Vagina (tissue), 2 donors: ENCODE results near the gene AP5B1. TPM values are rescaled to one million over a fixed set of nuclear protein-coding genes. Genes with fewer than 3 reads are reported as not detected.
A peak's percentile ranks its signal among the peaks of the same experiment; 100 is the strongest.

ENCODE experiments used
- DNase-seq, 2 donors: peaks; one replicate each; pipeline ENCODE4 v3.0.0-alpha.2; 2017; ENCODE audit errors: extremely low spot score in 2 of 2
- H3K27ac ChIP-seq: fragments of 200-600 bp; sonication (generic); one replicate; pipeline ENCODE4 v1.5.1; 2019
- H3K27me3 ChIP-seq: fragments of 200-600 bp; sonication (generic); one replicate; pipeline ENCODE4 v1.5.1; 2019
- H3K36me3 ChIP-seq, 2 donors: fragments of 200-600 bp; sonication (generic); one replicate each; pipeline ENCODE4 v1.5.1; 2017 to 2019
- H3K4me1 ChIP-seq: fragments of 200-600 bp; sonication (generic); one replicate; pipeline ENCODE4 v1.5.1; 2019
- H3K4me3 ChIP-seq, 2 donors: fragments of 200-600 bp; sonication (generic); 1 replicate in 1 of 2; 2 replicates in 1 of 2; pipeline ENCODE4 v1.5.1; 2016 to 2019
- H3K9me3 ChIP-seq: fragments of 200-600 bp; sonication (generic); one replicate; pipeline ENCODE4 v1.5.1; 2019
- POLR2A ChIP-seq, 2 donors: fragments of 450-650 bp; IDR thresholded peaks; one replicate each; pipeline ENCODE4 v1.6.1; 2017; ENCODE audit warnings: antibody characterized with exemption in 2 of 2, mild to moderate bottlenecking in 2 of 2, moderate library complexity in 2 of 2
- POLR2AphosphoS5 ChIP-seq, 2 donors: sonication (generic); formaldehyde crosslinking; IDR thresholded peaks; one replicate each; pipeline ENCODE4 v1.9.0; 2017; ENCODE audit warnings: antibody characterized with exemption in 2 of 2, mild to moderate bottlenecking in 2 of 2, low read depth in 1 of 2; ENCODE audit not compliant: insufficient read depth in 1 of 2
- intact Hi-C: fragments of 100-400 bp; cut with DNase I; formaldehyde crosslinking; loops from one replicate; pipeline ENCODE4 v1.15.1; 2023
- total RNA-seq: library from RNA; depleted of rRNA; stranded (reverse); fragments of >200 nt; gene quantifications from one replicate; pipeline ENCODE4 v1.2.3, GENCODE V29; 2016
- TF ChIP-seq, protein P1 (sequence below), 3 experiments: fragments of 450-650 bp in 2 of 3; fragments of 200-600 bp in 1 of 3; sonication (generic) in 1 of 3; IDR thresholded peaks; one replicate each; pipeline ENCODE4 v1.5.1; 2017 to 2019; ENCODE audit warnings: antibody characterized with exemption in 3 of 3, mild to moderate bottlenecking in 2 of 3, moderate library complexity in 2 of 3

AP5B1 gene
- total RNA-seq, 1 donor from 2014 or later: 16.5 TPM

- Histone ChIP-seq H3K4me1 (peaks cover 29% of the 10 kb centered on the region), H3K4me3 (no peak overlapping the region), H3K36me3 (peaks cover 0 to 20% of the 10 kb centered on the region in 2 donors), H3K9me3 (no peaks in the 10 kb centered on the region), H3K27me3 (no peaks in the 10 kb centered on the region), H3K27ac (no peak overlapping the region)
- intact Hi-C loops: no loop called here
- no peak for TF ChIP-seq POLR2AphosphoS5 (IDR thresholded peaks at IDR 0.05; ENCODE audit: insufficient read depth in 1 of 2, low read depth in 1 of 2)
- TF ChIP-seq POLR2A (IDR thresholded peaks at IDR 0.05): no peak
- TF ChIP-seq, protein P1, sequence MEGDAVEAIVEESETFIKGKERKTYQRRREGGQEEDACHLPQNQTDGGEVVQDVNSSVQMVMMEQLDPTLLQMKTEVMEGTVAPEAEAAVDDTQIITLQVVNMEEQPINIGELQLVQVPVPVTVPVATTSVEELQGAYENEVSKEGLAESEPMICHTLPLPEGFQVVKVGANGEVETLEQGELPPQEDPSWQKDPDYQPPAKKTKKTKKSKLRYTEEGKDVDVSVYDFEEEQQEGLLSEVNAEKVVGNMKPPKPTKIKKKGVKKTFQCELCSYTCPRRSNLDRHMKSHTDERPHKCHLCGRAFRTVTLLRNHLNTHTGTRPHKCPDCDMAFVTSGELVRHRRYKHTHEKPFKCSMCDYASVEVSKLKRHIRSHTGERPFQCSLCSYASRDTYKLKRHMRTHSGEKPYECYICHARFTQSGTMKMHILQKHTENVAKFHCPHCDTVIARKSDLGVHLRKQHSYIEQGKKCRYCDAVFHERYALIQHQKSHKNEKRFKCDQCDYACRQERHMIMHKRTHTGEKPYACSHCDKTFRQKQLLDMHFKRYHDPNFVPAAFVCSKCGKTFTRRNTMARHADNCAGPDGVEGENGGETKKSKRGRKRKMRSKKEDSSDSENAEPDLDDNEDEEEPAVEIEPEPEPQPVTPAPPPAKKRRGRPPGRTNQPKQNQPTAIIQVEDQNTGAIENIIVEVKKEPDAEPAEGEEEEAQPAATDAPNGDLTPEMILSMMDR (IDR thresholded peaks at IDR 0.05): no peak
- peak in 1 of 2 donors; percentile 78 for DNase-seq
Observed at GRCh38 chr11:65776710-65777141, 4.0 kb downstream of the AP5B1 start.

DNA sequence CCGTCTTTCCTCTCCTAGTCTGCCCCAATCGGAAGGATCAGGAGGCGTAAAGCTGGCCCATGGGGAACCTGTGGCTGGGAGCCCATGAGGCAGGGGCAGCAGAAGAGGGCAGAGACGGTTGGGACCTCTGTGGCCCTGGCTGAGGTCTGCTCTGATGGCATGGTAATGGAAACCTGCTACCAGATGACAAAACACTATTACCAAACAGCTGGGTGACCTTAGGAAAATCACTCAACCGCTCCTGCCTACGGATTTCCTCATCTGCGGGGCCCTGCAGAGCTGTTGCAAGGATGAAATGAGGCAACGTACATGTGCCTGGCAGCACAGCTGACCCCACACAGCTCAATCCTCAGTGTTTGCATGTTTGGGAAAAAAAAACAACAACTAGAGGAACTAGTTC, 4.6 kb downstream of the AP5B1 start:
- TF ChIP-seq POLR2AphosphoS5 (IDR thresholded peaks at IDR 0.05; ENCODE audit: insufficient read depth in 1 of 2, low read depth in 1 of 2): no peak
- TF ChIP-seq, protein P1 (IDR thresholded peaks at IDR 0.05): no peak
- TF ChIP-seq POLR2A (IDR thresholded peaks at IDR 0.05): no peak
- peaks cover 0 to 20% of the 10 kb centered on the region in 2 donors for H3K36me3 ChIP-seq
- H3K27me3 ChIP-seq: no peaks in the 10 kb centered on the region
- peak in 1 of 2 donors; percentile 71 for DNase-seq
- H3K4me3 ChIP-seq: no peak overlapping the region
- peaks cover 23% of the 10 kb centered on the region for H3K4me1 ChIP-seq
- intact Hi-C loops: no loop called here
- no peaks in the 10 kb centered on the region for H3K9me3 ChIP-seq
- H3K27ac ChIP-seq: no peak overlapping the region

GRCh38 chr11:65774525-65775306, 6.1 kb downstream of the AP5B1 start:
- no peaks in the 10 kb centered on the region for H3K9me3 ChIP-seq
- H3K27ac ChIP-seq: no peak overlapping the region
- TF ChIP-seq POLR2A (IDR thresholded peaks at IDR 0.05): no peak
- TF ChIP-seq, protein P1 (IDR thresholded peaks at IDR 0.05): no peak
- no peak for TF ChIP-seq POLR2AphosphoS5 (IDR thresholded peaks at IDR 0.05; ENCODE audit: insufficient read depth in 1 of 2, low read depth in 1 of 2)
- no peak overlapping the region for H3K4me3 ChIP-seq
- peaks cover 19% of the 10 kb centered on the region for H3K4me1 ChIP-seq
- DNase-seq: no peak
- H3K27me3 ChIP-seq: no peaks in the 10 kb centered on the region
- intact Hi-C loops: no loop called here
- peaks cover 0 to 20% of the 10 kb centered on the region in 2 donors for H3K36me3 ChIP-seq

- Histone ChIP-seq H3K4me1 (peaks cover 11% of the 10 kb centered on the region), H3K27ac (no peak overlapping the region), H3K27me3 (no peaks in the 10 kb centered on the region), H3K9me3 (no peaks in the 10 kb centered on the region), H3K4me3 (no peak overlapping the region), H3K36me3 (peaks cover 0 to 18% of the 10 kb centered on the region in 2 donors)
- intact Hi-C loops: no loop called here
- TF ChIP-seq POLR2A (IDR thresholded peaks at IDR 0.05) (no peak), POLR2AphosphoS5 (IDR thresholded peaks at IDR 0.05; ENCODE audit: insufficient read depth in 1 of 2, low read depth in 1 of 2) (no peak)
- TF ChIP-seq, protein P1 (IDR thresholded peaks at IDR 0.05): no peak
- no peak for DNase-seq
Observed at GRCh38 chr11:65773784-65774411, 6.9 kb downstream of the AP5B1 start.
